ENCODE results near the gene DNAH8. TPM values are rescaled to one million over a fixed set of nuclear protein-coding genes. Genes with fewer than 3 reads are reported as not detected.

DNAH8 gene
- total RNA-seq, 3 donors from 2014 or later (not counting 1 experiment from before 2014, with no cell fraction given): 0.10 TPM; not detected in 2

DNA sequence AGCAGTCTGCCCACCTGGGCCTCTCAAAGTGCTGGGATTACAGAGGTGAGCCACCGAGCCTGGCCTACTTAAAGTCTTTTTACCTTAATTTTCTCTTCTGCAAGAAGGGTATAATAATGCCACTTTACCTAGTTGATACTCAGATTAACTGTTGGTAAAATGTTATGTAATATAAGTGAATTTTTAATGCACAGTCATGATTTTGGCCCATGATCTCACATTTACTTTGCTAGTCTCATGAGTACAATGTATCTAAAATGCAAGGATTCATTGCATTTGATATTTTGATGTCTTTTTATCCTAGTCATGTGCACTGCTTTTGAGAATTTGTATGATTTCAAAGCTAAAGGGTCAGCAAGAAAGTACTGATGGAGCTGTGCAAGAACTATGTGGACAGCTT is 13.1 kb downstream of the DNAH8 start:
- TF ChIP-seq, protein P1, sequence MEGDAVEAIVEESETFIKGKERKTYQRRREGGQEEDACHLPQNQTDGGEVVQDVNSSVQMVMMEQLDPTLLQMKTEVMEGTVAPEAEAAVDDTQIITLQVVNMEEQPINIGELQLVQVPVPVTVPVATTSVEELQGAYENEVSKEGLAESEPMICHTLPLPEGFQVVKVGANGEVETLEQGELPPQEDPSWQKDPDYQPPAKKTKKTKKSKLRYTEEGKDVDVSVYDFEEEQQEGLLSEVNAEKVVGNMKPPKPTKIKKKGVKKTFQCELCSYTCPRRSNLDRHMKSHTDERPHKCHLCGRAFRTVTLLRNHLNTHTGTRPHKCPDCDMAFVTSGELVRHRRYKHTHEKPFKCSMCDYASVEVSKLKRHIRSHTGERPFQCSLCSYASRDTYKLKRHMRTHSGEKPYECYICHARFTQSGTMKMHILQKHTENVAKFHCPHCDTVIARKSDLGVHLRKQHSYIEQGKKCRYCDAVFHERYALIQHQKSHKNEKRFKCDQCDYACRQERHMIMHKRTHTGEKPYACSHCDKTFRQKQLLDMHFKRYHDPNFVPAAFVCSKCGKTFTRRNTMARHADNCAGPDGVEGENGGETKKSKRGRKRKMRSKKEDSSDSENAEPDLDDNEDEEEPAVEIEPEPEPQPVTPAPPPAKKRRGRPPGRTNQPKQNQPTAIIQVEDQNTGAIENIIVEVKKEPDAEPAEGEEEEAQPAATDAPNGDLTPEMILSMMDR (IDR thresholded peaks at IDR 0.05): no peak

GRCh38 chr6:38730140-38730862 is 15.2 kb downstream of the DNAH8 start:
- H3K27me3 ChIP-seq (ENCODE audit: control insufficient read depth, insufficient read depth, low read length): no peaks in the 10 kb centered on the region
- no peaks in the 10 kb centered on the region for H3K9me3 ChIP-seq (ENCODE audit: control insufficient read depth, insufficient read depth, low read length)
- WGBS (ENCODE audit: insufficient coverage): 85% methylated on average over 4 of the region's 4 CpGs
- ATAC-seq (no peak), DNase-seq (no peak)
- Mint-ChIP-seq H3K4me1 (peaks cover 0 to 4% of the 10 kb centered on the region in 2 donors), H3K36me3 (no peaks in the 10 kb centered on the region), H3K27ac (no peak overlapping the region), H3K9me3 (no peaks in the 10 kb centered on the region), H3K4me3 (no peak overlapping the region), H3K27me3 (ENCODE audit: low read depth in 2 of 2) (peaks cover 9 to 13% of the 10 kb centered on the region in 2 donors)
- no peaks in the 10 kb centered on the region for H3K36me3 ChIP-seq (ENCODE audit: control insufficient read depth, insufficient read depth, low read length)
- TF ChIP-seq, protein P1 (IDR thresholded peaks at IDR 0.05): no peak
- no peak overlapping the region for H3K27ac ChIP-seq (ENCODE audit: low read length)
- no peak overlapping the region for H3K4me3 ChIP-seq (ENCODE audit: low read length)
- intact Hi-C loops (cut with micrococcal nuclease): no loop called here
- no peaks in the 10 kb centered on the region for H3K4me1 ChIP-seq (ENCODE audit: control insufficient read depth, insufficient read depth, low read length)

More for the DNA sequence above, 13.1 kb downstream of the DNAH8 start:
- no peak overlapping the region for H3K27ac ChIP-seq (ENCODE audit: low read length)
- no peaks in the 10 kb centered on the region for H3K27me3 ChIP-seq (ENCODE audit: control insufficient read depth, insufficient read depth, low read length)
- H3K4me3 Mint-ChIP-seq: no peak overlapping the region
- ATAC-seq (no peak), DNase-seq (no peak)
- H3K27me3 Mint-ChIP-seq (ENCODE audit: low read depth in 2 of 2): peaks cover 7 to 8% of the 10 kb centered on the region in 2 donors
- no peak overlapping the region for H3K4me3 ChIP-seq (ENCODE audit: low read length)
- intact Hi-C loops (cut with micrococcal nuclease): no loop called here
- H3K27ac Mint-ChIP-seq: no peak overlapping the region
- no peaks in the 10 kb centered on the region for H3K36me3 ChIP-seq (ENCODE audit: control insufficient read depth, insufficient read depth, low read length)
- H3K36me3 Mint-ChIP-seq: no peaks in the 10 kb centered on the region
- WGBS (ENCODE audit: insufficient coverage): 100% methylated on average over 1 of the region's 1 CpG
- H3K4me1 Mint-ChIP-seq: peaks cover 0 to 4% of the 10 kb centered on the region in 2 donors
- no peaks in the 10 kb centered on the region for H3K9me3 Mint-ChIP-seq
- no peaks in the 10 kb centered on the region for H3K9me3 ChIP-seq (ENCODE audit: control insufficient read depth, insufficient read depth, low read length)
- H3K4me1 ChIP-seq (ENCODE audit: control insufficient read depth, insufficient read depth, low read length): no peaks in the 10 kb centered on the region

- H3K36me3 Mint-ChIP-seq: no peaks in the 10 kb centered on the region
- H3K27ac Mint-ChIP-seq: no peak overlapping the region
- intact Hi-C loops (cut with micrococcal nuclease): no loop called here
- no peak overlapping the region for H3K4me3 Mint-ChIP-seq
- H3K4me1 Mint-ChIP-seq: no peaks in the 10 kb centered on the region
- H3K9me3 ChIP-seq (ENCODE audit: control insufficient read depth, insufficient read depth, low read length): no peaks in the 10 kb centered on the region
- no peaks in the 10 kb centered on the region for H3K9me3 Mint-ChIP-seq
- ATAC-seq: no peak
- H3K27me3 ChIP-seq (ENCODE audit: control insufficient read depth, insufficient read depth, low read length): peaks cover 3% of the 10 kb centered on the region
- H3K27me3 Mint-ChIP-seq (ENCODE audit: low read depth in 2 of 2): peaks cover 35 to 55% of the 10 kb centered on the region in 2 donors
- no peak for DNase-seq
- H3K4me3 ChIP-seq (ENCODE audit: low read length): no peak overlapping the region
- no peak overlapping the region for H3K27ac ChIP-seq (ENCODE audit: low read length)
- WGBS (ENCODE audit: insufficient coverage): no CpG with 5 or more reads among the region's 3 CpGs
- no peaks in the 10 kb centered on the region for H3K4me1 ChIP-seq (ENCODE audit: control insufficient read depth, insufficient read depth, low read length)
- no peaks in the 10 kb centered on the region for H3K36me3 ChIP-seq (ENCODE audit: control insufficient read depth, insufficient read depth, low read length)
- TF ChIP-seq, protein P1 (IDR thresholded peaks at IDR 0.05): no peak
Observed at GRCh38 chr6:38736951-38737350, 21.8 kb downstream of the DNAH8 start.

DNA sequence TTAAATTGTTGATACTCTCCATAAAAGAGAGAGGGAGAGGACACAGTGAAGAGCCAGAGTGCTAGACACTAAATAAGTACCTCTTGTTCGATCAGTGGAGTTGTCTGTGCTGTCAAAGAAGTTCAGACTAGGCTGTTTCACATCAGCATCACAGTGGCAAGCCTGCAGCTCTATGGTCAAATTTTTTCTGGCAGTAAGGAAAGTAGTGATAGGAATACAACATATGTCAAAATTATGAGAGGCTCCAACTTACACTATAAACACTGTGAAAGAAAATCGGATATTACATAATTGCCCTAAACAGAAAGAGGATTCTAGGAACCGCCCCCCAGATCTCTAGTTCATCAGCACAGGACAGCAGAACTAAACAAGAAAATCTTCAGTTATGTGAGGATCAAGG is 23.1 kb downstream of the DNAH8 start:
- ATAC-seq: no peak
- Histone ChIP-seq H3K36me3 (ENCODE audit: control insufficient read depth, insufficient read depth, low read length) (no peaks in the 10 kb centered on the region), H3K9me3 (ENCODE audit: control insufficient read depth, insufficient read depth, low read length) (no peaks in the 10 kb centered on the region), H3K27me3 (ENCODE audit: control insufficient read depth, insufficient read depth, low read length) (peaks cover 3% of the 10 kb centered on the region), H3K4me3 (ENCODE audit: low read length) (no peak overlapping the region), H3K4me1 (ENCODE audit: control insufficient read depth, insufficient read depth, low read length) (no peaks in the 10 kb centered on the region), H3K27ac (ENCODE audit: low read length) (no peak overlapping the region)
- TF ChIP-seq, protein P1 (IDR thresholded peaks at IDR 0.05): no peak
- Mint-ChIP-seq H3K27ac (no peak overlapping the region), H3K9me3 (no peaks in the 10 kb centered on the region), H3K4me3 (no peak overlapping the region), H3K4me1 (no peaks in the 10 kb centered on the region), H3K27me3 (ENCODE audit: low read depth in 2 of 2) (peaks cover 31 to 51% of the 10 kb centered on the region in 2 donors), H3K36me3 (no peaks in the 10 kb centered on the region)
- 94% methylated on average over 1 of the region's 3 CpGs for WGBS (ENCODE audit: insufficient coverage)
- DNase-seq: no peak
- intact Hi-C loops (cut with micrococcal nuclease): no loop called here
